GM12872 (cell line): Measurements from ENCODE around the gene XRCC4.

Experiments used
- TF ChIP-seq, protein P1 (sequence below): IDR thresholded peaks from 3 replicates; pipeline ENCODE4 v1.5.1; 2011; ENCODE audit warnings: low read depth, mild to moderate bottlenecking, low read length, moderate library complexity; ENCODE audit not compliant: insufficient read depth

The XRCC4 gene

DNA sequence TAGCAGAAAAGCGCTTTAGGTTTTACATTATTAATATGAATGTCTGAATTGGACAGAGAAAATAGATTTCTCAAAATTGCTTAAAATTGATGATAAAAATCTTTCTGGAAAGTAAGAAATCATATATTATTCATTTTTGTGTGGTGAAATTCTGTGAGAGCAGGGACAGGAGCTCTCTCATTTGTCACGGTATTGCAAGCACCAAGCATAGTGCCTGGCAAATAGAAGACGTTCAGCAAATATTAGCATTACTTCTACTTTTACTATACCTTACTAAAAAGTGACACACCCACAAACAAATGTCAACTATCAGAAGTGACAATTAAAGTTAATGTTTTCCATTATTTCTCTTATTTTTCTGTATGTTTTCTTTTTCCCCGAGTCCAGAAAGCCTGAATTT lies 69.1 kb downstream of the XRCC4 start:
- TF ChIP-seq, protein P1, sequence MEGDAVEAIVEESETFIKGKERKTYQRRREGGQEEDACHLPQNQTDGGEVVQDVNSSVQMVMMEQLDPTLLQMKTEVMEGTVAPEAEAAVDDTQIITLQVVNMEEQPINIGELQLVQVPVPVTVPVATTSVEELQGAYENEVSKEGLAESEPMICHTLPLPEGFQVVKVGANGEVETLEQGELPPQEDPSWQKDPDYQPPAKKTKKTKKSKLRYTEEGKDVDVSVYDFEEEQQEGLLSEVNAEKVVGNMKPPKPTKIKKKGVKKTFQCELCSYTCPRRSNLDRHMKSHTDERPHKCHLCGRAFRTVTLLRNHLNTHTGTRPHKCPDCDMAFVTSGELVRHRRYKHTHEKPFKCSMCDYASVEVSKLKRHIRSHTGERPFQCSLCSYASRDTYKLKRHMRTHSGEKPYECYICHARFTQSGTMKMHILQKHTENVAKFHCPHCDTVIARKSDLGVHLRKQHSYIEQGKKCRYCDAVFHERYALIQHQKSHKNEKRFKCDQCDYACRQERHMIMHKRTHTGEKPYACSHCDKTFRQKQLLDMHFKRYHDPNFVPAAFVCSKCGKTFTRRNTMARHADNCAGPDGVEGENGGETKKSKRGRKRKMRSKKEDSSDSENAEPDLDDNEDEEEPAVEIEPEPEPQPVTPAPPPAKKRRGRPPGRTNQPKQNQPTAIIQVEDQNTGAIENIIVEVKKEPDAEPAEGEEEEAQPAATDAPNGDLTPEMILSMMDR, result no peak

DNA sequence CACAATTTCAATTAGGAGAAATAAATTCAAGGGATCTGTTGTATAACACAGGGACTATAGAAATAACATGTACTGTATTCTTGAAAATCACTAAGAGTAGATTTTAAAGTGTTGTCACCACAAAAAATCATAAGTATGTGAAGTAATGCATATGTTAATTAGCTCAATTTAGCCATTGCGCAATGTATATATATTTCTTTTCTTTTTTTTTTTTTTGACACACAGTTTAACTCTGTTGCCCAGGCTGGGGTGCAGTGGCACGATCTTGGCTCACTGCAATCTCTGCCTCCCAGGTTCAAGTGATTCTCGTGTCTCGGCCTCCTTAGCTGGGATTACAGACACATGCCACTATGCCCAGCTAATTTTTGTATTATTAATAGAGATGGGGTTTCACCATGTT lies 70.2 kb downstream of the XRCC4 start:
- TF ChIP-seq, protein P1, result no peak

DNA sequence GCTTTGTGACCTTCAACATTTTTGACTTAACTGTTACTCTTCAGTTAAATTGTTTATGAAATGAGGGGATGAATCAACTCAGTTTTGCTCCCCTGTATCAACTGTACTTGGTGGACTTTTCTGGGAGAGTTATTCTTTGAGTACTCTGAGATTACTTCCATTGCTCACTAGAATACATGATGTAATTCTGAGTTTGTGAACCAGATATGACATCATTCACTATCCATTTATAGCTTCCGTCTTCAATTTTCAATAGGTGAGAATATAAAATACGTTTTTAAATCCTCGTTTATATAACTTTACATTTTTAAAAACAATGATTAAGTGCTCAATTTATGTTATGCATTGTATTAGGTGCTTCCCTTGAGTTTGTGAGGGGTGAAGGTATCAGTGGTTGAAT lies 71.0 kb downstream of the XRCC4 start:
- TF ChIP-seq, protein P1, result no peak

DNA sequence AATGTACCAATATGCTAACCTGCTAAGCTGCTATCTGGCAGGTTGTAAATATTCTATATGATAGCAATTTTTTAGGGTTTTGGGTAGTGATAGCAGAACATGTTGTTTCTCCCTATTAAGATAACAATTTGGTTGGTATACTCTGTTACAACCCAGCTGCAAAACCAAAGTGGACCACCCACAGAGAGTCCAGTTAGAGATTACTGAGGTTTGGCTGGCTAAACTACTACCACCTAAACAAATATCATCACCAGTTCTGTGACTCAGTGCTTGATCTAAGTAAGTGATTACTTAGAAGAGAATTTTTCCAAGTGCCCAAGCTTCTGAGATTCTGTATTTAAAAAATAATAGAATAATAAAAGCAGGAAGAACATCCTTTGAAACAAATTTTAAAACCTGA lies 72.3 kb downstream of the XRCC4 start:
- TF ChIP-seq, protein P1, result no peak

DNA sequence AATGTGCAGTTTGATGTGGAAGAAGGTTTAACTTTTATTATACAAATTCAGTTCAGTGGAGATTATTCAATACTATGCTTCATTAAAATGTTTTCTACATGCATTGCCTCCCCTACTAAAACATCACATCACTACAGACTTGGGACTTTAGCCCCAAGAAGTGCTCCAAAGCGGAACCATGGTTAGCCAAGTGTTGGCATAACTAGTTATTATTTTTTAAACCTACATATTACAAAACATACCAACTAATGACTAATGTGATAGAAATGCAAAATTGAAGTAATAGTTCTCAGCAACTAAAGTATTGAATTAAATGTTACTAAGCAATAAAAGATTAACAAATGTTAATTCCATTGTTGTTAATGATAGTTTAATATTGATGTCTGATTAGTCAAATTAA lies 74.5 kb downstream of the XRCC4 start:
- TF ChIP-seq, protein P1, result no peak

DNA sequence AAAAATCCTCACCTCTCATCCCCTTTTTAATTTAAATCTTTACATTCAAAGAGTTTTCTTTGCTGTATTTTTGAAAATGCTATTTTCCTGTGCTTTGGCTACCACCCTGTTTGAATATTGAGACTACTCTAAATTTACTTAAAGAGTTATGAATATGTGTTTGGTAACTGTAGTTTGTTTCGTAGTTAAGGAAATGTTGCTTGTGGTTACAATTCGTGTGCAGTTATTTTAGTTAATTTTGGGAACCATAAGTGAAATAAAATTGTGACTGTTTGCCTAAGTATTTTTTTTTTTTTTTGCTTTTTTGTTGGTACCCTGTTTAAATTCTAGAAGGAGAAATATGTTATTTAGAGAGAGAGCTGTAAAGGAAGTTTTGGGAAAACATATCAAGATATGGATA lies 78.7 kb downstream of the XRCC4 start:
- TF ChIP-seq, protein P1, result no peak

DNA sequence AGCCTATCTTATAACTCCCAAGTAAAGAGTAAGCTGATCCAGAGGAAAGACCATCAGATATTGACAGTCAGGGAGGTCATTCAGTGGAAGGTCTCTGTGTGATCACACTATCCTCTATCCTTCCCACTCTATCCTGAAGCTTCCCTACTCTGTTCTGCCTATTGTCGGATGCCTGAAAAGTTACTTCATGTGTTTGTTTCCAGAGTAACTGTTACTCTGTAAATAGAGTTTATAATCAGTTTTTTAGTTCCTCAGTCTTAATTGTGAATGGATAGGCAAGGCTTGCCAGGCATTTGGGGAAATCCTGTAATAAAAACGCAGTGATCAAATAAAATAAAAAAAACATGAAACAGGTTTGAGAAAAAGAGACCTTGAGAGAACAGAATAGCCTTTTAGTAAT lies 79.8 kb downstream of the XRCC4 start:
- TF ChIP-seq, protein P1, result no peak

DNA sequence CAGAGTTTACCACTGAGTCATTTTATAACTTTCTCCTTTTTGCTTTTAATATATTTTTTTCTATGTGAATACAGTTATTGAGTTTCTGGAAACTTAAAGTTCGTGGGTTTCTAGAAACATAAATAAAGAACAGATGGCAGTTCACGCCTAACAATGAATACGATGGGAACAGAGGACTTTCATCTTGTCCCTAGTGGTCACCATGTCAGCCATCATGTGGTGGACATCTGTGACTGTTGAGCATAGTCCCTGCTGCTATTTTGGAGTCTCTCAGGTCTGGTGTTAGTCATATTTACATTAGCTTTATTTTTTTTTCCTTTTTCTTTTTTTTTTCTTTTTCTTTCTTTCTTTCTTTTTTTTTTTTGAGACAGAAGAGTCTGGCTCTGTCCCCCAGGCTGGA lies 85.3 kb downstream of the XRCC4 start:
- TF ChIP-seq, protein P1, result no peak
